ENCODE measurements around the gene UNK. TPM values are rescaled to one million over a fixed set of nuclear protein-coding genes. Genes with fewer than 3 reads are reported as not detected.
A peak's percentile ranks its signal among the peaks of the same experiment; 100 is the strongest.
"Not testable (repeated sequence)": the region's sequence is repeated elsewhere in the genome, so short reads cannot be mapped to it uniquely, and the experiment has no call there.

UNK gene
- total RNA-seq, 2 experiments from 2014 or later, result 41.5 to 67.6 TPM

- Histone ChIP-seq H3K27ac (ENCODE audit: low read depth, low read length, poor library complexity, severe bottlenecking) (no peak overlapping the region), H3K36me3 (ENCODE audit: insufficient read depth, low read length) (peaks cover 60% of the 10 kb centered on the region), H3K4me2 (ENCODE audit: low read length) (no peak overlapping the region), H3K4me3 (ENCODE audit: low read depth, low read length, poor library complexity, severe bottlenecking) (no peak overlapping the region), H2AFZ (ENCODE audit: low read length) (no peak overlapping the region), H3K9me2 (ENCODE audit: insufficient read depth, low read length) (no peaks in the 10 kb centered on the region), H3K9me3 (ENCODE audit: low read length) (no peaks in the 10 kb centered on the region), H4K20me1 (ENCODE audit: insufficient read depth, low read length) (no peaks in the 10 kb centered on the region), H3K4me1 (ENCODE audit: insufficient read depth, low read length, poor library complexity, severe bottlenecking) (no peaks in the 10 kb centered on the region), H3K79me2 (ENCODE audit: insufficient read depth, low read depth, low read length) (no peaks in the 10 kb centered on the region)
- ChIA-PET CTCF (ENCODE audit: unreplicated experiment) (no interaction called here), POLR2A (no interaction called here)
- intact Hi-C loops (cut with micrococcal nuclease; ENCODE audit: unreplicated experiment), result no loop called here
- TF ChIP-seq EZH2phosphoT487 (IDR thresholded peaks at IDR 0.05; ENCODE audit: borderline replicate concordance, low read depth, low read length) (no peak), CTCF (conservative IDR thresholded peaks at IDR 0.05; ENCODE audit: low read length) (no peak)
- peak; percentile 54 for DNase-seq (ENCODE audit: low spot score)
- BruUV-seq (replicated peaks), result no TSS peak
These were observed 25.6 kb downstream of the UNK start for GRCh38 chr17:75810216-75810615.

GRCh38 chr17:75810756-75811155 is 26.1 kb downstream of the UNK start:
- H2AFZ ChIP-seq (ENCODE audit: low read length); POLR2A ChIA-PET; H3K79me2 ChIP-seq (ENCODE audit: insufficient read depth, low read depth, low read length); H3K4me3 ChIP-seq (ENCODE audit: low read depth, low read length, poor library complexity, severe bottlenecking); H4K20me1 ChIP-seq (ENCODE audit: insufficient read depth, low read length); H3K4me2 ChIP-seq (ENCODE audit: low read length); DNase-seq (ENCODE audit: low spot score); intact Hi-C loops (cut with micrococcal nuclease; ENCODE audit: unreplicated experiment); H3K9me2 ChIP-seq (ENCODE audit: insufficient read depth, low read length); H3K9me3 ChIP-seq (ENCODE audit: low read length); H3K27ac ChIP-seq (ENCODE audit: low read depth, low read length, poor library complexity, severe bottlenecking); BruUV-seq (replicated peaks); H3K4me1 ChIP-seq (ENCODE audit: insufficient read depth, low read length, poor library complexity, severe bottlenecking): not testable (repeated sequence)
- H3K36me3 ChIP-seq (ENCODE audit: insufficient read depth, low read length), result peaks cover 64% of the 10 kb centered on the region
- CTCF ChIA-PET (ENCODE audit: unreplicated experiment), result interaction anchor here (0.6 kb wide), 2 partner anchors 65 to 190 kb away, joined by 3 to 6 read pairs; partner anchors contain the start of gene CDK3

GRCh38 chr17:75811174-75811573 is 26.6 kb downstream of the UNK start:
- no peaks in the 10 kb centered on the region for H3K9me3 ChIP-seq (ENCODE audit: low read length)
- H3K9me2 ChIP-seq (ENCODE audit: insufficient read depth, low read length), result no peaks in the 10 kb centered on the region
- no peak overlapping the region for H3K27ac ChIP-seq (ENCODE audit: low read depth, low read length, poor library complexity, severe bottlenecking)
- peaks cover 67% of the 10 kb centered on the region for H3K36me3 ChIP-seq (ENCODE audit: insufficient read depth, low read length)
- TF ChIP-seq EZH2phosphoT487 (IDR thresholded peaks at IDR 0.05; ENCODE audit: borderline replicate concordance, low read depth, low read length), result no peak
- TF ChIP-seq CTCF (conservative IDR thresholded peaks at IDR 0.05; ENCODE audit: low read length), result no peak
- no TSS peak for BruUV-seq (replicated peaks)
- no peak overlapping the region for H3K4me2 ChIP-seq (ENCODE audit: low read length)
- no peaks in the 10 kb centered on the region for H3K79me2 ChIP-seq (ENCODE audit: insufficient read depth, low read depth, low read length)
- H2AFZ ChIP-seq (ENCODE audit: low read length), result no peak overlapping the region
- intact Hi-C loops (cut with micrococcal nuclease; ENCODE audit: unreplicated experiment), result no loop called here
- POLR2A ChIA-PET, result interaction anchor here (1.1 kb wide), 1 partner anchor 21 kb away, joined by 3 read pairs; no protein-coding TSS in a partner anchor
- H3K4me3 ChIP-seq (ENCODE audit: low read depth, low read length, poor library complexity, severe bottlenecking), result no peak overlapping the region
- DNase-seq (ENCODE audit: low spot score), result no peak
- no peaks in the 10 kb centered on the region for H4K20me1 ChIP-seq (ENCODE audit: insufficient read depth, low read length)
- CTCF ChIA-PET (ENCODE audit: unreplicated experiment), result interaction anchor here (0.6 kb wide), 2 partner anchors 64 to 189 kb away, joined by 3 to 6 read pairs; partner anchors contain the start of gene CDK3
- H3K4me1 ChIP-seq (ENCODE audit: insufficient read depth, low read length, poor library complexity, severe bottlenecking), result no peaks in the 10 kb centered on the region

All from OCI-LY7 (cell line).